ENCODE results near the gene CCND3.

CCND3 gene

GRCh38 chr6:41941280-41942066 is at the start of gene CCND3:
Gene CCND3, minus strand, starts transcription at chr6:41941808. Its CDS starts 159 bp downstream, at chr6:41941649.
- DNase-seq = peak; percentile 98

DNA sequence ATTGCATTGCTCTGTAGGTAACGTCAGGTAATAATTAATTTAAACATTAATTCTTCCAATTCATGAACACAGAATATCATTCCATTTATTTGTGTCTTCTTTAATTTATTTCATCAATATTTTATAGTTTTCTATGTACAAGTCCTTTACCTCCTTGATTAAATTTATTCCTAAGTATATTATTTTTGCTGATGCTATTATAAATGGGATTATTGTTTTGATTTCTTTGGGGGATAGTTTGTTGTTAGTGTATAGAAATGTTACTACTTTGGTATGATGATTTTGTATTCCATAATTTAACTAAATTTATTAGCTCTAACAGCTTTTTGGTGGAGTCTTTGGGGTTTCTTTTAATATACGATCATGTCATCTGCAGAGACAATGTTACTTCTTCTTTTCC is 44.7 kb upstream of the CCND3 start:
- no peak for DNase-seq

- no peak for DNase-seq
These were observed 43.0 kb upstream of the CCND3 start for GRCh38 chr6:41984623-41985022.

GRCh38 chr6:41976794-41977484 is 35.3 kb upstream of the CCND3 start:
- DNase-seq = peak; percentile 69

GRCh38 chr6:41975276-41975675 is 33.7 kb upstream of the CCND3 start:
- no peak for DNase-seq

- DNase-seq = no peak
These were observed 32.7 kb upstream of the CCND3 start for GRCh38 chr6:41974281-41974825.

DNA sequence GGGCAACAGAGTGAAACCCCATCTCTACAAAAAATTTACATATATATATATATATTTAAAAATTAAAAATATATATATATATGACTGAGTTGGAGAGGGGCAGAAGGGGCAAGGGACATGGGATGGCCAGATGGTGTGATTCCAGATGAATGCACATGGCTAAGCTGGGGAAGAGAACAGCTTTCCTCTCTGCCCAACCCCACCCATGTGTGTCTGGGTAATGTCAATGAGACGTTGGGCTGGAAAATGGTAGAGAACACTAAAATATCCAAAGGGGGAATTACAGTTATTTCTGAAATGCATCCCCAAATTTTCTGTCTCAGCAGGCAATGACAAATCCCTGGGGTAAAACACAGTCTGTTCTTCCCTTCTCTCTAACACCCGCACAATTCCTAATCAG is 31.2 kb upstream of the CCND3 start:
- DNase-seq = no peak

DNA sequence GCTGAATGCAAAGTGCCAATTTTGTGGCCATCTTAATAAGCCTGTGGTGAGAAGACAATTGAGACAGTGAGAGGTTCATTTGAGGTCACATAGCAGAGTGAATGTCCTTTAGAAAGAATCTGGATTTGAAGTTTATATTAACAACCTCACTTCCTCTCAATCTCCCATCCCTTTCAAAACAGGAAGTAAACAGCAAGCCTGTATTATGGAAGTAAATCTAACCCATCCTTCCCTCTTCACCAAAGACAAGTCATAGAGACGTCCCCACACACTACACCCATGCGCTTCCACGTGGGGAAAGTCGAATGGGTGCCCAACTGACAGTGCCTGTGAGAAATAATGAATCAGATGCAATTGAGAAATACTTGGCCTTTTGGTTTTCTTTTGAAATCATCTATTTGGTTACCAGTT is 28.8 kb upstream of the CCND3 start:
- peak; percentile 97 for DNase-seq

- peak; percentile 47 for DNase-seq
These were observed 26.0 kb upstream of the CCND3 start for GRCh38 chr6:41967312-41968287.

DNA sequence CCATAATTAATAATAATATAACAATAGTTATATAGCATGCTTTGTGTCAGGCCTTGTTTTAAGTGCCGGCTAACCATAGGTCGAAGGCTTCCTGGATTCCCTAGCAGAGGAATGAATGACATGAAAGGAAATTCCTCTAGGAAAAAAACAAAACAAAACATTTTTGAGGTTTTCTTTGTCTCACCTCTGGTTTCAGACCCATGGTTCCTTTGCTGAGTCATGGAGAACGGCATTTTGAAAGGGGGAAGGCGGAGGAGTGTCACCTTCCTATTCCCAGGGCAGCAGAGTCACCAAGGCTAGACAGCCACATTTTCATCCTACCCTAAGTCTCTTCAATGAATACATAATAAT is 25.3 kb upstream of the CCND3 start:
- DNase-seq = no peak

DNA sequence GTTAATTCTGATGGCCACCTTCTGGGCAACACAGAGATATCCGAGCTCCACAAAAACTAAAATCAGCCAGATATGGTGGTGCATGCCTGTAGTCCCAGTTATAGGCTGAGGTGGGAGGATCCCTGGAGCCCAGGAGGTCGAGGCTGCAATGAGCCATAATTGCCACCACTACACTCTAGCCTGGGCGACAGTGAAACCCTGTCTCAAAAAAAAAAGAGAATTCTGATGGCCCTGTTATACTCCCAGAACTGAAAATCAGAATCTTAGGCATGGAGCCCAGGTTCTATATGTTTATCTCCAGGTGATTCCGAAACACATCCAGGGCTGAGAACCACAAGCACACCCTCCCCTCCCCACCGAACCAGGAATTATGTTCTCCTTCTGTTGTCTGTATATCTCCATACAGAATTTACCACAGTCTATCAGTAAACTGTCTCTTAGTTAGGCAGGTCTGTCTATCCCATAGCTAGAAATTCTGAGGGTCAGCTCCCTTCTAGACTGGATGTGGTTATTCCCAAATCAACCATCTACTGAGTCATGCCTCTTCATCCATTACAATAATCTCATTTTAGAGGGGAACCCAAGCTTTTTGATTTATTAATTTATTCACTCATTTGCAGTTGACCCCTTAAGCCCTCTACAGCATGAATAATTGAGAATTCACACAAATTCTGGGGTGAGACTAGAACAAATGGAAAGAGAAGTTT is 24.8 kb upstream of the CCND3 start:
- no peak for DNase-seq

DNA sequence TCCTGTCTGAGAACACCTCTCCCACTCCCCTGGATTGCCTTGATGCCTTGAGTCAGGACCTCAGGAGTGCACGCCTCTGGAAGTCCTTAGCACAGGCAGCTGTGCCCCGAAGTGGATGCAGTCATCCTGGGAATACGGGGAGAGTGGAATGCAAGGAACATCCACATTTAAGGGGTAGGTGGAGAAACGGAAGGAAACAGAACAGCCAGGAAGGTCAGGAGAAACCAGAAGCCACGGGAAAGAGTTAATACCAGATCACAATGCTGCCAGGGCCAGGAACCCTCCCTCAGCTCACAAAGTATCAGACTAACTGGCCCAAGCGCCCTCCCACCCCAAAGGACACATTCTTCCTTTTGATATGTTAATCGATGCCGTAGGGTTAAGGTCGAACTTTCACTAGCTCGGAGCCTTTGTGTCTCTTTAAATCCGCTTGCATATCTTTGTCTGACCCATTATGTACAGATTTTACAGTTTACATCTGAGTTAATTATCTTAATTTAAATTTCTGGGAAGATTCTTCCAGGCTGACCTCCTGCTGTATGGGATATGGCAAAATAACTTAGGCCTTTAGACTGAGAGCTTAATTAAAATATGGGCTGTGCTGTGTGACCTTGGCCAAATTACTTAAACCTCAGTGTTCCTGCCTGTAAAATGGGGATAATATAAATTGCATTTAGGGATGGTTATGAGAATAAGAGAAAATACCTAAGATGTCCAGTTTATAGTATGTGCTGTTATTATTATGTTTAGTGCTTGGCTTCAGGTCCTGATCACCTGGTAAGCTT is 24.0 kb upstream of the CCND3 start:
- DNase-seq = no peak

DNA sequence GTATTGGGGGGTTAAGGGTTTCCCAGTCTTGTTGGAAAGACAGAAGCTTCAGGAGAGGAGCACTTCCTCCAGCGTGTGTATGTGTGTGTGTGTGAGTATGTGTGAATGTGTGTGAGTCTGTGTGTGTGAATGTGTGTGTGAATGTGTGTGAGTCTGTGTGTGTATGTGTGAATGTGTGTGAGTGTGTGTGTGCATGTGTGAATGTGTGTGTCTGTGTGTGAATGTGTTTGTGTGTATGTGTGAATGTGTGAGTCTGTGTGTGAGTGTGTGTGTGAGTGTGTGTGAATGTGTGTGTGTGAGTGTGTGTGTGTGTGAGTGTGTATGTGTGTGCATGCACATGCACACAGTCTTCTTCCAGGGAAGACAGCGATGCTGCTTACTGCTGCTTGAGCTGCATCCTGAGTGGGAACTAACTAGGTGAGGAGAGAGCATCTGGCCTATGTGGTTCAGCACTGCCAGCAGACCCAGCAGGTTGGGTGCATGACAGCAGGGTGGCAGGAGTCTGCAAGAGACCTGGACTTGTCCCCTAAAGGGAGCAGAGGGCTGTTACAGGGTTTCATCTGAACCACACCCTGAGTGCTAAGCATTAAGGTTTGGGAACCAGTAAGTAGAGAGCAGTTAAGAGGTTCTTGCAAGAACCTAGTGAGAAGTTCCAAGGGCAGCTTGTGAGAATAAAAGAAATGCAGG is 22.7 kb upstream of the CCND3 start:
- no peak for DNase-seq

DNA sequence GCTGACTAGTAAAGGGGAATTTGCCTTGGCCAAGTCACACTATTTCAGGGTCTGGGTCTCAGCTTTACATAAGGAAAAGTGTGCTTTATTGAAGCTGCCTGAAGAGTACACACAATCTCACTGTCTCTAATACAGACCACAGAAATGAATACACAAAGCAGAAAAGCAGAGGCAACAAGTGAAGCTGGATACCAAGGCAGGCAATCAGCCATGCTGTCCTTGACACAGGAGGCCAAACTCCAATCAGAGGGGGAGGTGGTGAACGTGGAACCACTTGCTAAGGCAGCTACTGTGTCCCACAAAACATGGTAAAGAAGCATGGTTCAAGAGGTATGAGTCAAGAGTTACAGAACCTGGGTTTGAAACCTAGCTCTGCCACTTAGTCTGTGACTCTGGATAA is 21.8 kb upstream of the CCND3 start:
- DNase-seq = no peak

DNA sequence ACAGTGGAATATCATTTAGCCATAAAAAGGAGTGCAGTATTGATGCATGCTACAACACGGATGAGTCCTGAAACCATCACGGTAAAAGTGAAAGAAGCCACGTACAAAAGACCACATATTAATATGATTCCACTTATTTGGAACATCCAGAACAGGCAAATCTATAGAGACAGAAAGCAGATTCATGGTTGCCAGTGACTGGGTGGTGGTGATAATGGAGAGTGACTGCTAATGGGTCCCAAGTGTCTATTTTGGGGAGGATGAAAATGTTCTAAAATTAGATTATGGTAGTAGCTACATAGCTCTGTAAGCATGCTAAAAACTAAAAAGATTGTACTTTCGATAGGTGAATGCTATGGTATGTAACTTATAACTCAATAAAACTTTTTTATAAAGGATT is 18.4 kb upstream of the CCND3 start:
- DNase-seq = no peak

- DNase-seq = no peak
These were observed 16.6 kb upstream of the CCND3 start for GRCh38 chr6:41958022-41958856.

- DNase-seq = no peak
These were observed 15.5 kb upstream of the CCND3 start for GRCh38 chr6:41957117-41957516.

GRCh38 chr6:41955412-41955811 is 13.8 kb upstream of the CCND3 start:
- no peak for DNase-seq

DNA sequence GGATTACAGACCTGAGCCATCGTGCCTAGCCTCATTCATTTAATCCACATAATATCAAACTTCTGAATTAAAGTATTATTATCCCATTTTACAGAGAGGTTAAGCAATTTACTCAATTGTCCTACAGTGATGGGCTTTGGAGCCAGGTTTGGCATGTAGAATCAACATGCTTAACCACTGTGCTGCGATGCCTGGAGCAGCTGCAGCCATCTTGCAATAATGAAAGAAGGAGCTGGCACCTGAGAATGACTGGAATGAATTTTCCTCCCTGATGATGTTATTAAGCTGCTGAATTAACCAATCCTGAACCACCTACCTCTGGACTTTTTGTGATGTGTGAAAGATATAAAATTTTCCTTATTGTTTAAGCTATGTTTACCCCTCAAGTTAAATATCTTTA is 13.1 kb upstream of the CCND3 start:
- DNase-seq = no peak
